Measurements from ENCODE around the gene PKP3. TPM values are rescaled to one million over a fixed set of nuclear protein-coding genes. Genes with fewer than 3 reads are reported as not detected.

PKP3 gene
- total and polyA plus RNA-seq, 9 of the 15 experiments (the other 6 are each of a cell fraction or from before 2014, with no cell fraction given): 0.11 to 110 (median 30.7) TPM

DNA sequence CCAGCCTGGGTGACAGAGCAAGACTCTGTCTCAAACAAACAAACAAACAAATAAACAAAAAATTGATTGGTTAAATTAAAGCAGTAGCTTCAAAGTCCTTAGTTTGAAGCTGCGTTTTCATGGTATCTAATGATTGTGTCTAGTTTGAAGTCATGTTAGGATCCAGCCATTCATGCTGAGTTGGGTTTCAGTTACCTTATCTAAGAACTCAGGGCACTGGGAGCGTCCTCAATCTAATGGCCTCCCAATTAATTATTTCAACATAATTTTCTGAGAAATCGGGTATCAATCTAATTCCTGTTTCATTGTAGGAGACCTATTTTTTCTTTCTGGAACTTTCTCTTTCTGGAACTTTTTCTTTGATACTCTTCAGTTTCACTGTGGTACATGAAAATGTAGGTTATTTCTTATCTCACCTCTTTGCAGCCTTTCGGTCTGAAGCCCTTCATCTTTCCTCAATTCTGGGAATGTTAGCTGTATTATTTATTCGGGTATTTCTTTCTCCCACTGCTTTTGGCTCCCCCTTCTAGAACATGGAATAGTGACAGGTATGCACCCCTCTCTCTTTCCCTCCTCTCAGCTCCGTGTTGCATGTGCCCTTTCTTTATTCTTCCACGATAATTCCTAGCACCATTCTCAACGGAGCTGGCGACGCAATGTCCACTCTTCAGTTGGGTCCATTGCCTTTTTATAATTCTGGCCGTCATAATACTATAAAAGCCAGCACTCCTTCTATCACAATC is 49.0 kb upstream of the PKP3 start:
- no peaks in the 10 kb centered on the region for H3K27me3 ChIP-seq (ENCODE audit: control insufficient read depth in 2 of 2, insufficient read depth in 2 of 2, low read length in 2 of 2)
- H3K9ac ChIP-seq (ENCODE audit: insufficient read depth in 1 of 2, low read depth in 2 of 2, low read length in 2 of 2): peak overlapping the region in 1 of 2 experiments; percentile 47; a peak in 2 of 4 replicates
- no peaks in the 10 kb centered on the region for H3K9me3 ChIP-seq (replicated peaks; ENCODE audit: control insufficient read depth, insufficient read depth, low read depth, low read length)
- in situ Hi-C loops (cut with MboI) (no loop called here), intact Hi-C loops (cut with micrococcal nuclease) (no loop called here)
- BruUV-seq (replicated peaks): no TSS peak
- DNase-seq (ENCODE audit: extremely low read depth in 1 of 4, low spot score in 3 of 4): peak in 1 of 4 experiments; percentile 13
- no peak for FAIRE-seq
- no peaks in the 10 kb centered on the region for H3K36me3 ChIP-seq (ENCODE audit: control insufficient read depth, insufficient read depth, low read length)
- no peaks in the 10 kb centered on the region for H4K20me1 ChIP-seq (replicated peaks; ENCODE audit: control insufficient read depth, insufficient read depth, low read length)
- 30% methylated on average over 11 of the region's 11 CpGs for WGBS (ENCODE audit: insufficient coverage, low coverage, missing lambda C conversion rate)
- ChIA-PET POLR2A (interaction anchor here (0.7 to 1.9 kb wide), 5 partner anchors 10 to 54 kb away, joined by 3 to 6 read pairs (median 4); no protein-coding TSS in a partner anchor), CTCF (ENCODE audit: low intra/inter-chr PET ratio) (no interaction called here)
- no peak; the same call in 2 of the 3 replicates for ATAC-seq
- no peak overlapping the region for H3K4me3 ChIP-seq
- peak overlapping the region; percentile 92 for H2AFZ ChIP-seq (ENCODE audit: low read depth, low read length)
- peak overlapping the region; percentile 62 for H3K27ac ChIP-seq (ENCODE audit: extremely low read depth, low read depth, low read length)
- peaks cover 18 to 38% of the 10 kb centered on the region in 2 experiments for H3K4me1 ChIP-seq (replicated peaks in 1 of 2; ENCODE audit: control insufficient read depth in 2 of 2, insufficient read depth in 2 of 2, low read length in 2 of 2)
- H3K79me2 ChIP-seq (ENCODE audit: control insufficient read depth, insufficient read depth, low read length): no peaks in the 10 kb centered on the region
- H3K9me1 ChIP-seq (ENCODE audit: control insufficient read depth, insufficient read depth, low read length): no peaks in the 10 kb centered on the region
- H3K4me2 ChIP-seq (ENCODE audit: insufficient read depth, low read length): peak overlapping the region; percentile 46; the same call in 1 of the 2 replicates
- no peak for TF ChIP-seq ARHGAP35 (IDR thresholded peaks at IDR 0.05; ENCODE audit: partially characterized antibody)
- TF ChIP-seq, protein P1, sequence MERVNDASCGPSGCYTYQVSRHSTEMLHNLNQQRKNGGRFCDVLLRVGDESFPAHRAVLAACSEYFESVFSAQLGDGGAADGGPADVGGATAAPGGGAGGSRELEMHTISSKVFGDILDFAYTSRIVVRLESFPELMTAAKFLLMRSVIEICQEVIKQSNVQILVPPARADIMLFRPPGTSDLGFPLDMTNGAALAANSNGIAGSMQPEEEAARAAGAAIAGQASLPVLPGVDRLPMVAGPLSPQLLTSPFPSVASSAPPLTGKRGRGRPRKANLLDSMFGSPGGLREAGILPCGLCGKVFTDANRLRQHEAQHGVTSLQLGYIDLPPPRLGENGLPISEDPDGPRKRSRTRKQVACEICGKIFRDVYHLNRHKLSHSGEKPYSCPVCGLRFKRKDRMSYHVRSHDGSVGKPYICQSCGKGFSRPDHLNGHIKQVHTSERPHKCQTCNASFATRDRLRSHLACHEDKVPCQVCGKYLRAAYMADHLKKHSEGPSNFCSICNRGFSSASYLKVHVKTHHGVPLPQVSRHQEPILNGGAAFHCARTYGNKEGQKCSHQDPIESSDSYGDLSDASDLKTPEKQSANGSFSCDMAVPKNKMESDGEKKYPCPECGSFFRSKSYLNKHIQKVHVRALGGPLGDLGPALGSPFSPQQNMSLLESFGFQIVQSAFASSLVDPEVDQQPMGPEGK (CRISPR knock-in tag; IDR thresholded peaks at IDR 0.05; ENCODE audit: borderline replicate concordance): no peak
- TF ChIP-seq, protein P2, sequence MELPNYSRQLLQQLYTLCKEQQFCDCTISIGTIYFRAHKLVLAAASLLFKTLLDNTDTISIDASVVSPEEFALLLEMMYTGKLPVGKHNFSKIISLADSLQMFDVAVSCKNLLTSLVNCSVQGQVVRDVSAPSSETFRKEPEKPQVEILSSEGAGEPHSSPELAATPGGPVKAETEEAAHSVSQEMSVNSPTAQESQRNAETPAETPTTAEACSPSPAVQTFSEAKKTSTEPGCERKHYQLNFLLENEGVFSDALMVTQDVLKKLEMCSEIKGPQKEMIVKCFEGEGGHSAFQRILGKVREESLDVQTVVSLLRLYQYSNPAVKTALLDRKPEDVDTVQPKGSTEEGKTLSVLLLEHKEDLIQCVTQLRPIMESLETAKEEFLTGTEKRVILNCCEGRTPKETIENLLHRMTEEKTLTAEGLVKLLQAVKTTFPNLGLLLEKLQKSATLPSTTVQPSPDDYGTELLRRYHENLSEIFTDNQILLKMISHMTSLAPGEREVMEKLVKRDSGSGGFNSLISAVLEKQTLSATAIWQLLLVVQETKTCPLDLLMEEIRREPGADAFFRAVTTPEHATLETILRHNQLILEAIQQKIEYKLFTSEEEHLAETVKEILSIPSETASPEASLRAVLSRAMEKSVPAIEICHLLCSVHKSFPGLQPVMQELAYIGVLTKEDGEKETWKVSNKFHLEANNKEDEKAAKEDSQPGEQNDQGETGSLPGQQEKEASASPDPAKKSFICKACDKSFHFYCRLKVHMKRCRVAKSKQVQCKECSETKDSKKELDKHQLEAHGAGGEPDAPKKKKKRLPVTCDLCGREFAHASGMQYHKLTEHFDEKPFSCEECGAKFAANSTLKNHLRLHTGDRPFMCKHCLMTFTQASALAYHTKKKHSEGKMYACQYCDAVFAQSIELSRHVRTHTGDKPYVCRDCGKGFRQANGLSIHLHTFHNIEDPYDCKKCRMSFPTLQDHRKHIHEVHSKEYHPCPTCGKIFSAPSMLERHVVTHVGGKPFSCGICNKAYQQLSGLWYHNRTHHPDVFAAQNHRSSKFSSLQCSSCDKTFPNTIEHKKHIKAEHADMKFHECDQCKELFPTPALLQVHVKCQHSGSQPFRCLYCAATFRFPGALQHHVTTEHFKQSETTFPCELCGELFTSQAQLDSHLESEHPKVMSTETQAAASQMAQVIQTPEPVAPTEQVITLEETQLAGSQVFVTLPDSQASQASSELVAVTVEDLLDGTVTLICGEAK (IDR thresholded peaks at IDR 0.05): 0 out of 2 replicates have a peak, but pooled peaks have one; percentile 30
- TF ChIP-seq, protein P2 (CRISPR knock-in tag; IDR thresholded peaks at IDR 0.05): no peak
- TF ChIP-seq, protein P3, sequence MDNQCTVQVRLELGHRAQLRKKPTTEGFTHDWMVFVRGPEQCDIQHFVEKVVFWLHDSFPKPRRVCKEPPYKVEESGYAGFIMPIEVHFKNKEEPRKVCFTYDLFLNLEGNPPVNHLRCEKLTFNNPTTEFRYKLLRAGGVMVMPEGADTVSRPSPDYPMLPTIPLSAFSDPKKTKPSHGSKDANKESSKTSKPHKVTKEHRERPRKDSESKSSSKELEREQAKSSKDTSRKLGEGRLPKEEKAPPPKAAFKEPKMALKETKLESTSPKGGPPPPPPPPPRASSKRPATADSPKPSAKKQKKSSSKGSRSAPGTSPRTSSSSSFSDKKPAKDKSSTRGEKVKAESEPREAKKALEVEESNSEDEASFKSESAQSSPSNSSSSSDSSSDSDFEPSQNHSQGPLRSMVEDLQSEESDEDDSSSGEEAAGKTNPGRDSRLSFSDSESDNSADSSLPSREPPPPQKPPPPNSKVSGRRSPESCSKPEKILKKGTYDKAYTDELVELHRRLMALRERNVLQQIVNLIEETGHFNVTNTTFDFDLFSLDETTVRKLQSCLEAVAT (IDR thresholded peaks at IDR 0.05): 0 out of 4 replicates have a peak, but pooled peaks of 1 of the 2 experiments have one; percentile 58
- TF ChIP-seq, protein P4, sequence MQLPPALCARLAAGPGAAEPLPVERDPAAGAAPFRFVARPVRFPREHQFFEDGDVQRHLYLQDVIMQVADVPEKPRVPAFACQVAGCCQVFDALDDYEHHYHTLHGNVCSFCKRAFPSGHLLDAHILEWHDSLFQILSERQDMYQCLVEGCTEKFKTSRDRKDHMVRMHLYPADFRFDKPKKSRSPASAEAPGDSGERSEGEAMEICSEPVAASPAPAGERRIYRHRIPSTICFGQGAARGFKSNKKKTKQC (CRISPR knock-in tag; IDR thresholded peaks at IDR 0.05): no peak
- peak; percentile 45; the same call in 1 of the 2 replicates for TF ChIP-seq NFRKB (IDR thresholded peaks at IDR 0.05; ENCODE audit: low read depth)

Measured in K562 (cell line).